Esophagus (tissue), 2 donors: ENCODE data around the gene GPR32. TPM values are rescaled to one million over a fixed set of nuclear protein-coding genes. Genes with fewer than 3 reads are reported as not detected.
"Not testable (repeated sequence)": the region's sequence is repeated elsewhere in the genome, so short reads cannot be mapped to it uniquely, and the experiment has no call there.

ENCODE experiments used
- H3K27ac ChIP-seq, 2 donors: one replicate each; pipeline ENCODE4 v1.5.1; 2013; ENCODE audit warnings: low read depth in 2 of 2, mild to moderate bottlenecking in 2 of 2, inconsistent platforms in 1 of 2, low read length in 1 of 2, moderate library complexity in 1 of 2
- H3K27me3 ChIP-seq, 2 donors: one replicate each; pipeline ENCODE4 v1.6.1; 2013; ENCODE audit warnings: low read length in 2 of 2, control low read depth in 1 of 2, mild to moderate bottlenecking in 1 of 2; ENCODE audit not compliant: insufficient read depth in 2 of 2, control insufficient read depth in 1 of 2
- H3K36me3 ChIP-seq, 2 donors: one replicate each; pipeline ENCODE4 v1.6.1; 2013; ENCODE audit warnings: low read length in 1 of 2; ENCODE audit not compliant: control insufficient read depth in 2 of 2, insufficient read depth in 2 of 2
- H3K4me1 ChIP-seq, 2 donors: one replicate each; pipeline ENCODE4 v1.6.1; 2013; ENCODE audit warnings: low read length in 1 of 2; ENCODE audit not compliant: control insufficient read depth in 2 of 2, insufficient read depth in 2 of 2
- H3K4me3 ChIP-seq, 2 donors: one replicate each; pipeline ENCODE4 v1.5.1; 2013; ENCODE audit warnings: low read length in 2 of 2, mild to moderate bottlenecking in 2 of 2, low read depth in 1 of 2, moderate library complexity in 1 of 2
- H3K9me3 ChIP-seq, 2 donors: one replicate each; pipeline ENCODE4 v1.6.1; 2013; ENCODE audit warnings: mild to moderate bottlenecking in 2 of 2, low read depth in 1 of 2, low read length in 1 of 2, moderate library complexity in 1 of 2; ENCODE audit not compliant: control insufficient read depth in 2 of 2, insufficient read depth in 1 of 2
- WGBS, 2 donors: extraction: QIAGEN DNeasy Blood & Tissue Kit; methylation state at CpG; one replicate each; pipeline ENCODE4 v1.1.7; 2013; 5-methylcytosine and 5-hydroxymethylcytosine counted together
- polyA plus RNA-seq, 2 donors: library from polyadenylated mRNA; stranded (reverse); fragments of 200-250 nt; gene quantifications; one replicate each; pipeline ENCODE4 v1.2.3, GENCODE V29; 2013
- donor health status: healthy with polysubstance abuse.
- donor health status: Bipolar disorder and iron deficiency.

GPR32 gene, protein sequence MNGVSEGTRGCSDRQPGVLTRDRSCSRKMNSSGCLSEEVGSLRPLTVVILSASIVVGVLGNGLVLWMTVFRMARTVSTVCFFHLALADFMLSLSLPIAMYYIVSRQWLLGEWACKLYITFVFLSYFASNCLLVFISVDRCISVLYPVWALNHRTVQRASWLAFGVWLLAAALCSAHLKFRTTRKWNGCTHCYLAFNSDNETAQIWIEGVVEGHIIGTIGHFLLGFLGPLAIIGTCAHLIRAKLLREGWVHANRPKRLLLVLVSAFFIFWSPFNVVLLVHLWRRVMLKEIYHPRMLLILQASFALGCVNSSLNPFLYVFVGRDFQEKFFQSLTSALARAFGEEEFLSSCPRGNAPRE
- polyA plus RNA-seq = not detected

DNA sequence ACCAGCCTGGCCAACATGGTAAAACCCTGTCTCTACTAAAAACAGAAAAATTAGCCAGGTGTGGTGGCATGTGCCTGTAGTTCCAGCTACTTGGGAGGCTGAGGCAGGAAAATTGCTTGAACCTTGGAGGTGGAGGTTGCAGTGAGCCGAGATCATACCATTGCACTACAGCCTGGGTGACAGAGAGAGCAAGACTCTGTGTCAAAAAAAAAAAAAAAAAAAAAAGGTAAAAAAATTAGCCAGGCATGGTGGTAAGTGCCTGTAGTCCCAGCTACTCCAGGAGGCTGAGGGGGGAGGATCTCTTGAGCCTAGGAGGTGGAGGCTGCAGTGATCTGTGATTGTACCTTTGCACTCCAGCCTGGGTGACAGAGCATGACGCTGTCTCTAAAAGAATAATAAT is at the start of gene GPR32:
Gene GPR32, plus strand, starts transcription at position 301 of the 400 bp plus-strand sequence. CDS start 137 bp downstream, outside the sequence.
- H3K9me3 ChIP-seq, H3K27ac ChIP-seq, H3K4me3 ChIP-seq, H3K4me1 ChIP-seq, H3K36me3 ChIP-seq, H3K27me3 ChIP-seq: not testable (repeated sequence)
- 81% methylated on average over 2 of the region's 2 CpGs for WGBS, 2 donors

DNA sequence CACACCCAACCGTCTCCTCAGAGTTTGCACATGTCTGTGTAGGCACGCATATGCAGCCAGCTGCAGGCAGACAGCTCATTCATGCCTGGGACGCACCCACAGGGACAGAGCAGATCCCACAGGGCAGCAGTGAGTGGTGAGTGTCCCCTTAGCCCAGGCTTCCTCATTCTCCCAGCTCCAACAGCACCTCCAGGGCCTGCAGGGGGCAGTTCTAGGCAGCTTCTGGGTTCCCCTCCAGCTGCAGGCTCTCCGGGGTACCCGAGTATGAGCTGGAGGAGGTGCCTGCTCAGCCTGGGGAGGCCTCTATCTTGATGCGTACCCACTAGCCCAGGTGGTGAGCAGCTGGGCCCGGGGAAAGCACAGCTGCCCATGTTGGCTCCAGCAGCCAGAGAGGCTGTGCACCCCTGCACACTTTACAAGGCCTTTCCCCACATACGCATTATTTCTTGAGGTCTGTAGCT is 49.3 kb upstream of the GPR32 start:
- Histone ChIP-seq H3K4me3 (no peak overlapping the region), H3K36me3 (no peaks in the 10 kb centered on the region), H3K4me1 (peaks cover 16 to 24% of the 10 kb centered on the region in 2 donors), H3K27me3 (peaks cover 0 to 8% of the 10 kb centered on the region in 2 donors), H3K9me3 (no peaks in the 10 kb centered on the region), H3K27ac (peak overlapping the region in 1 of 2 donors; percentile 25)
- WGBS, 2 donors = 22 to 37% methylated on average over 8 of the region's 8 CpGs

DNA sequence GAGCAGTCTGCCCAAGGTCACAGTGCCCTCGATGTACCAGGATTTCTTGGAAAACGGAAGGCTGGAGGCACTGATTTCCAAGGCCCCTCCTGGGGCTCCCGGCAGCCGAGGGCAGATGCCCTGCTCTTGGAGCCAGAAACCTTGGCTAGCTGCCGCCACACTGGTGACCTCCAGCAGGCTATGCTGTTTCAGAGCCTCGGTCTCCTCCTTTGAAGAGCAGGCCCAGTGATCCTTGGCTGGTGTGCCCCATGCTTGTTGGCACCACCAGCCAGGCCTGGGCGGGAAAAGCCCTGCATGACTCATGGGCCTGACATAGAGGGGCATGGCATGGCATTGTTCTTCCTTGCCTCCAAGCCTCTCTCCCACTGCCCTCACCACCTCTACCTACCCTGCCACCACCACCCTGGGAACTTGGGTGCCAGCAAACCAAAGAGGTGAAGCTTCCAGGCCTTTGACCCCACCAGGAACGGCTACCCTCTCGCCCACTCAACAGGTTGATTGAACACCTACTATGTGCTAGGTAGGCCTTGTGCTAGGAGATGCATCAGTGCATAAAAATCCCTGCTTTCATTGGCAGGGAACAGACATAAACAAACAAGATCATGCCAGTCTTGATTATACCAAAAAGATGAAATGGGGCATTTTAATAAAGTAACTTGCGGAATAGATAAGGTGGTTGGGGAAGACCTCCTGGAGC is 48.7 kb upstream of the GPR32 start:
- WGBS, 2 donors = 58 to 64% methylated on average over 8 to 10 of the region's 10 CpGs
- peaks cover 16 to 24% of the 10 kb centered on the region in 2 donors for H3K4me1 ChIP-seq
- H3K9me3 ChIP-seq = no peaks in the 10 kb centered on the region
- H3K27ac ChIP-seq = peak overlapping the region in 1 of 2 donors; percentile 25
- H3K27me3 ChIP-seq = peaks cover 0 to 8% of the 10 kb centered on the region in 2 donors
- H3K36me3 ChIP-seq = no peaks in the 10 kb centered on the region
- H3K4me3 ChIP-seq = no peak overlapping the region

DNA sequence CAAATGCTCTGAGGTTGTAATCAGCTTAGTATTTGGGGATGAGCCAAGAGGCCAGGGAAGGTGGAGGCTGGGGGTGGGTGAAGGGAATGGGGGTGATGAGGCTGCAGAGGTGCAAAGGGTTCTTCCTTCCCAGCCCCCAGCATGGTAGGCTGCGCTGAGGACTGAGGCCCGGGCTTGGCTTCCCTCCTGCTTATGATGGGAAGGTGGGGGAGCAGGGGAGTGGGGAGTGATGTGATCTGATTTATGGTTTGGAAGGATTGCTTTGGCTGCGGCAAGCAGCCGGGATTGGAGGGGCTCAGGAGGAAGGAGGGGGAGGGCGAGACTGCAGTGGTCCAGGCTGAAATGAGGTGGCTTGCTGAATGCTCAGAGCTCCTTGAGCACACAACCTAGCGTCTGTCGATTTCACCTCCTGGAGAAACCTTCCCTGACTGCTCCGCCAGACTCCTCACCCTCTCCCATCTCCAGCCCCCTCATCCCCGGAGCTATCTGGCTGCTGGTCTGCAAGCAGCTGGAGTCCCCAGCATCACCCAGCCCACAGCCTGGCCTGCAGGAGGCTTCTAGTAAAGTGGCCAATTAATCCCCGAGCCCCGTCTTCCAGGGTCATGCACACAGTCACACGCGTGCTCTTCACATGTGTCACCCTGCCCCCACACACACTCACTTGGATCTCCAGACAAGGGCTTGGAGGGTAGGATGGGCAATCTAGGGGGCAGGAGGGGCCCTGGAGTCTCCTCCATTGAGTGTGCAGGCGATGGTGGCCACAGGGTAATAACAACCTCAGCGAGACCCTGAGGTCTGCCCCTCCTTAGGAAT is 47.9 kb upstream of the GPR32 start:
- Histone ChIP-seq H3K27ac (peak overlapping the region; percentile 2), H3K27me3 (peaks cover 0 to 7% of the 10 kb centered on the region in 2 donors), H3K9me3 (no peaks in the 10 kb centered on the region), H3K4me3 (no peak overlapping the region), H3K4me1 (peaks cover 16 to 24% of the 10 kb centered on the region in 2 donors), H3K36me3 (no peaks in the 10 kb centered on the region)
- 57 to 71% methylated on average over 14 to 15 of the region's 15 CpGs for WGBS, 2 donors

DNA sequence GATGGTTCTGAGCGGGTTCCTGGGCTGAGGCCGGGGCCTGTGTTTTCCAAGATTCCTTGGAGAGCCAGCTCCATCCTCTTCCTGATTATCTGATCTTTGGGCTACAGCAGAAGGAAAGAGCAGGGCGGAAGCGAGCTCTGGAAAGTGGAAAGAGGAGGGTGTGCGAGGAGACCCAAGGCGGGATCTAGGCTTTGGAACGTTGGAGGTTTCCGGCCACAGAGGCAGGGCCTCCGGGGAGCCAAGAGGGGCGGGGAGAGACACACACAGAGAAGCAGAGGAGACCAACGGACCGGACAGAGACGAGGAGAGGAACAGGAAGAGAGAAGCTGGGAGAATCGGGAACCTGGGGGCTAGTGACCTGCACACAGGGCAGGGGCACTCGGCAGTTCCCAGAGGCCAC is 47.2 kb upstream of the GPR32 start, which contains the start of gene CLEC11A:
Gene CLEC11A, plus strand, starts transcription at position 296 of the 400 bp plus-strand sequence. CDS start 162 bp downstream, outside the sequence.
- H3K36me3 ChIP-seq = no peaks in the 10 kb centered on the region
- 23 to 35% methylated on average over 15 of the region's 15 CpGs for WGBS, 2 donors
- no peaks in the 10 kb centered on the region for H3K9me3 ChIP-seq
- H3K27me3 ChIP-seq = peaks cover 0 to 5% of the 10 kb centered on the region in 2 donors
- peaks cover 17 to 30% of the 10 kb centered on the region in 2 donors for H3K4me1 ChIP-seq
- H3K27ac ChIP-seq = peak within 1 kb of the TSS; percentile 61 to 67
- peak within 1 kb of the TSS; percentile 56 for H3K4me3 ChIP-seq

DNA sequence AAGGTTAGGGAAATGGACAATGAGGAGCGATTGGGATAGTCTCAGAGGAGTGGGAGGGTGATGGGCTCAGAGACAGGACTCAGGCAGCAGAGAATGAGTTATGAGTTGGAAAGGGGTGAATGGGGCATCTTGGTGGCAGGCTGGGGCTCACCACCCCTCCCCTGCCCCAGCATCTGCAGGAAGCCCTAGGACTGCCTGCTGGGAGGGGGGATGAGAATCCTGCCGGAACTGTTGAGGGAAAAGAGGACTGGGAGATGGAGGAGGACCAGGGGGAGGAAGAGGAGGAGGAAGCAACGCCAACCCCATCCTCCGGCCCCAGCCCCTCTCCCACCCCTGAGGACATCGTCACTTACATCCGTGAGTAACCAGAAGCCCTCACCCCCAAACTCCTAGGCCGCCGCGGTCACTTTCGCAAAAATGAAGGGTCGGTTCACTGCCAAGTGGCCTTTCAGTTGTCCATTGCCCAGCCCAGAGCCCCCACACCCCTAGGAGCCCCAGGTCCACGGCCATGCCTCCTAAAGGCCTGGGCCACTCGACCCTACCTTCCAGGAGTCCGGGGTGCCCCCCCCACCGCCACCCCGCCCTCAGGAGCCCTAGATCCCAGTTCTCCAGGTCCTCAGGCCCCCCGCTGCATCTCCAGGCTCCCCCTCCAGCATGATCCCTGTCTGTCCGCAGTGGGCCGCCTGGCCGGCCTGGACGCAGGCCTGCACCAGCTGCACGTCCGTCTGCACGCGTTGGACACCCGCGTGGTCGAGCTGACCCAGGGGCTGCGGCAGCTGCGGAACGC is 46.3 kb upstream of the GPR32 start:
- H3K36me3 ChIP-seq = no peaks in the 10 kb centered on the region
- H3K4me1 ChIP-seq = peaks cover 15 to 33% of the 10 kb centered on the region in 2 donors
- 6 to 9% methylated on average over 30 to 31 of the region's 31 CpGs for WGBS, 2 donors
- peak overlapping the region; percentile 56 for H3K4me3 ChIP-seq
- H3K9me3 ChIP-seq = no peaks in the 10 kb centered on the region
- no peaks in the 10 kb centered on the region for H3K27me3 ChIP-seq
- peak overlapping the region; percentile 61 to 67 for H3K27ac ChIP-seq

DNA sequence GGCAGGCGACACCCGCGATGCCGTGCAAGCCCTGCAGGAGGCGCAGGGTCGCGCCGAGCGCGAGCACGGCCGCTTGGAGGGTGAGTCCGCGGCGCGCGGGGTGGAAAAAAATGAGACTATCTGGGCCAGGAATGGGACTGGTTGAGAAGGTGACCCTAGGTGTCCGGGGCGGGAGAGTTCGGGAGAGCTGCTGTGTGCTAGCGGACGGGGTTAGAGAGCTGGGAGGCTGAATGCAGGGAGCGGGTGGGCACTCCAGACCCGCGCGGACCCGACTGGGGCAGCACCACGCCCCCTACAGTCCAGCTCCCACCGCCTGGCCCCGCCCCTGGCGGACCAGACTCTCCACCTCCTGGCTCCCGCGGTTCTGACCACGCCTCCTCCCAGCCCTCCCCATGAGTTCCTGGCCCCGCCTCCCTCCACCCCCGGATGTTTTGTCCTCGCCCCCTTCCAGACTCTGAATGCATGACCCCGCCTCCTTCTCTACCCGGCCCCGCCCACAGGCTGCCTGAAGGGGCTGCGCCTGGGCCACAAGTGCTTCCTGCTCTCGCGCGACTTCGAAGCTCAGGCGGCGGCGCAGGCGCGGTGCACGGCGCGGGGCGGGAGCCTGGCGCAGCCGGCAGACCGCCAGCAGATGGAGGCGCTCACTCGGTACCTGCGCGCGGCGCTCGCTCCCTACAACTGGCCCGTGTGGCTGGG is 45.6 kb upstream of the GPR32 start:
- no peaks in the 10 kb centered on the region for H3K9me3 ChIP-seq
- H3K36me3 ChIP-seq = no peaks in the 10 kb centered on the region
- H3K27ac ChIP-seq = peak overlapping the region; percentile 61 to 67
- peak overlapping the region; percentile 56 to 61 for H3K4me3 ChIP-seq
- peaks cover 15 to 33% of the 10 kb centered on the region in 2 donors for H3K4me1 ChIP-seq
- WGBS, 2 donors = 1 to 2% methylated on average over 56 to 65 of the region's 65 CpGs
- no peaks in the 10 kb centered on the region for H3K27me3 ChIP-seq

DNA sequence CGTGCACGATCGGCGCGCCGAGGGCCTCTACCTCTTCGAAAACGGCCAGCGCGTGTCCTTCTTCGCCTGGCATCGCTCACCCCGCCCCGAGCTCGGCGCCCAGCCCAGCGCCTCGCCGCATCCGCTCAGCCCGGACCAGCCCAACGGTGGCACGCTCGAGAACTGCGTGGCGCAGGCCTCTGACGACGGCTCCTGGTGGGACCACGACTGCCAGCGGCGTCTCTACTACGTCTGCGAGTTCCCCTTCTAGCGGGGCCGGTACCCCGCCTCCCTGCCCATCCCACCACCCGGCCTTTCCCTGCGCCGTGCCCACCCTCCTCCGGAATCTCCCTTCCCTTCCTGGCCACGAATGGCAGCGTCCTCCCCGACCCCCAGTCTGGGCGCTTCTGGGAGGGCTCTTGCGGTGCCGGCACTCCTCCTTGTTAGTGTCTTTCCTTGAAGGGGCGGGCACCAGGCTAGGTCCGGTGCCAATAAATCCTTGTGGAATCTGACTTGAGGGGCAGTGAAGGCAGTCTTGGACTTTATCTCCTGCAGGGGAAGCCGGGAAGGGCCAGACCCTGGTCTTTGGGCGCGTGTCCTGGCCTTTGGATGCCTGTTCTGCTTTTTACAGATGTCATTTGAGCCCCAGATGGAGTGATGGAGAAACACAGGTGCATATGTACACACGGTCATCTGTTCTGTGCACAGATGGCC is 44.9 kb upstream of the GPR32 start:
- Histone ChIP-seq H3K27ac (peak overlapping the region; percentile 29 to 67), H3K4me3 (peak overlapping the region; percentile 56 to 61), H3K36me3 (no peaks in the 10 kb centered on the region), H3K4me1 (peaks cover 15 to 30% of the 10 kb centered on the region in 2 donors), H3K27me3 (no peaks in the 10 kb centered on the region), H3K9me3 (no peaks in the 10 kb centered on the region)
- 3% methylated on average over 51 to 52 of the region's 52 CpGs for WGBS, 2 donors
